ENCODE data around the gene PDE6H.
A peak's percentile ranks its signal among the peaks of the same experiment; 100 is the strongest.

PDE6H gene

GRCh38 chr12:14938301-14938700 is 34.5 kb upstream of the PDE6H start, which contains the start of gene ERP27:
Gene ERP27 (minus strand): TSS chr12:14938537. CDS start chr12:14938508, 29 bp downstream.
- no peak for TF ChIP-seq CTCF (IDR thresholded peaks at IDR 0.05; ENCODE audit: insufficient read depth, low read depth, low read length, missing control alignments)
- no peak within 1 kb of the TSS for H3K4me3 ChIP-seq (ENCODE audit: low read depth, low read length)
- DNase-seq (ENCODE audit: low read depth): no peak

- H3K4me3 ChIP-seq (ENCODE audit: low read depth, low read length): no peak overlapping the region
- no peak for TF ChIP-seq CTCF (IDR thresholded peaks at IDR 0.05; ENCODE audit: insufficient read depth, low read depth, low read length, missing control alignments)
- no peak for DNase-seq (ENCODE audit: low read depth)
Observed at GRCh38 chr12:14941369-14941768, 31.5 kb upstream of the PDE6H start.

- TF ChIP-seq CTCF (IDR thresholded peaks at IDR 0.05; ENCODE audit: insufficient read depth, low read depth, low read length, missing control alignments): no peak
- DNase-seq (ENCODE audit: low read depth): no peak
- no peak overlapping the region for H3K4me3 ChIP-seq (ENCODE audit: low read depth, low read length)
Observed at GRCh38 chr12:14942196-14942931, 30.5 kb upstream of the PDE6H start.

GRCh38 chr12:14946162-14946561 is 26.7 kb upstream of the PDE6H start:
- no peak for TF ChIP-seq CTCF (IDR thresholded peaks at IDR 0.05; ENCODE audit: insufficient read depth, low read depth, low read length, missing control alignments)
- H3K4me3 ChIP-seq (ENCODE audit: low read depth, low read length): no peak overlapping the region
- DNase-seq (ENCODE audit: low read depth): no peak

GRCh38 chr12:14946861-14947260 is 26.0 kb upstream of the PDE6H start:
- no peak overlapping the region for H3K4me3 ChIP-seq (ENCODE audit: low read depth, low read length)
- no peak for DNase-seq (ENCODE audit: low read depth)
- TF ChIP-seq CTCF (IDR thresholded peaks at IDR 0.05; ENCODE audit: insufficient read depth, low read depth, low read length, missing control alignments): no peak

GRCh38 chr12:14948672-14949071 is 24.2 kb upstream of the PDE6H start:
- TF ChIP-seq CTCF (IDR thresholded peaks at IDR 0.05; ENCODE audit: insufficient read depth, low read depth, low read length, missing control alignments): no peak
- DNase-seq (ENCODE audit: low read depth): peak; percentile 95
- H3K4me3 ChIP-seq (ENCODE audit: low read depth, low read length): peak overlapping the region; percentile 57

GRCh38 chr12:14949631-14950030 is 23.2 kb upstream of the PDE6H start:
- no peak for TF ChIP-seq CTCF (IDR thresholded peaks at IDR 0.05; ENCODE audit: insufficient read depth, low read depth, low read length, missing control alignments)
- peak overlapping the region; percentile 35 for H3K4me3 ChIP-seq (ENCODE audit: low read depth, low read length)
- DNase-seq (ENCODE audit: low read depth): no peak
